HepG2 (cell line): ENCODE data around the gene ECHS1. TPM values are rescaled to one million over a fixed set of nuclear protein-coding genes. Genes with fewer than 3 reads are reported as not detected.
A peak's percentile ranks its signal among the peaks of the same experiment; 100 is the strongest.

Experiments used
- AHR ChIP-seq: IDR thresholded peaks from 2 replicates; pipeline ENCODE4 v1.6.1; 2018; ENCODE audit warnings: missing genetic modification reagents, missing compliant biosample characterization
- AKAP8 ChIP-seq: sonication (generic); formaldehyde crosslinking; IDR thresholded peaks from 2 replicates; pipeline ENCODE4 v1.5.1; 2020; ENCODE audit warnings: mild to moderate bottlenecking, missing genetic modification reagents
- DMTF1 ChIP-seq: sonication (generic); formaldehyde crosslinking; IDR thresholded peaks from 2 replicates; pipeline ENCODE4 v1.4.0; 2020; ENCODE audit warnings: mild to moderate bottlenecking, missing genetic modification reagents
- ISL2 ChIP-seq: sonication (generic); formaldehyde crosslinking; IDR thresholded peaks from 2 replicates; pipeline ENCODE4 v1.5.0; 2020; ENCODE audit warnings: missing genetic modification reagents
- PITX1 ChIP-seq: sonication (generic); formaldehyde crosslinking; IDR thresholded peaks from 2 replicates; pipeline ENCODE4 v1.5.1; 2020; ENCODE audit warnings: mild to moderate bottlenecking, missing genetic modification reagents
- POLR2A ChIP-seq, 2 experiments: IDR thresholded peaks; 2 replicates each; pipeline ENCODE4 v1.6.1; 2011; ENCODE audit warnings: low read depth in 2 of 2, low read length in 2 of 2, mild to moderate bottlenecking in 1 of 2, moderate library complexity in 1 of 2; ENCODE audit not compliant: insufficient read depth in 1 of 2
- RBFOX2 ChIP-seq: fragments of 200-400 bp; formaldehyde crosslinking; IDR thresholded peaks from 2 replicates; pipeline ENCODE4 v1.6.1; 2017; ENCODE audit warnings: low read depth, mild to moderate bottlenecking, low read length
- RBM22 ChIP-seq: fragments of 200-400 bp; formaldehyde crosslinking; optimal IDR thresholded peaks from 2 replicates; pipeline ENCODE3; 2017; ENCODE audit warnings: mild to moderate bottlenecking, low read length, moderate library complexity
- RXRB ChIP-seq: IDR thresholded peaks from 2 replicates; pipeline ENCODE4 v1.6.1; 2016; ENCODE audit warnings: borderline replicate concordance, missing genetic modification reagents, missing compliant biosample characterization
- SRSF4 ChIP-seq: fragments of 200-400 bp; formaldehyde crosslinking; IDR thresholded peaks from one replicate; pipeline ENCODE4 v1.6.1; 2018; ENCODE audit warnings: mild to moderate bottlenecking, low read depth, low read length, moderate library complexity; ENCODE audit not compliant: poor library complexity, severe bottlenecking
- STAT5B ChIP-seq: sonication (generic); formaldehyde crosslinking; IDR thresholded peaks from 2 replicates; pipeline ENCODE4 v1.4.0; 2020; ENCODE audit warnings: missing genetic modification reagents
- ZBTB33 ChIP-seq: sonication (generic); formaldehyde crosslinking; IDR thresholded peaks from 2 replicates; pipeline ENCODE4 v1.4.0; 2020; ENCODE audit warnings: missing genetic modification reagents
- ZNF432 ChIP-seq: sonication (generic); formaldehyde crosslinking; IDR thresholded peaks from 2 replicates; pipeline ENCODE4 v1.5.0; 2020; ENCODE audit warnings: missing genetic modification reagents, mild to moderate bottlenecking, borderline replicate concordance
- ZNF644 ChIP-seq: IDR thresholded peaks from 2 replicates; pipeline ENCODE4 v1.6.1; 2016; ENCODE audit warnings: low read depth
- polyA plus RNA-seq, 8 experiments: library from polyadenylated mRNA; depleted of rRNA in 3 of 8; stranded (reverse) in 7 of 8; unstranded in 1 of 8; fragments of >200 nt; fragmentation: Illumina TruSeq in 4 of 8; extraction: Trizol in 4 of 8; gene quantifications; 2 replicates each; pipeline versions ENCODE4 v1.2.1 to v1.2.3, GENCODE V29; 2011 to 2016; ENCODE audit warnings: low read depth in 4 of 8, missing spikeins in 1 of 8, mixed read lengths in 1 of 8; ENCODE audit not compliant: insufficient read depth in 1 of 8
- total RNA-seq, 5 experiments: library from RNA; depleted of rRNA; stranded (reverse); fragments of >200 nt; fragmentation: Illumina TruSeq; extraction: Trizol; gene quantifications; 2 replicates each; pipeline ENCODE4 v1.2.3, GENCODE V29; 2016; ENCODE audit warnings: low read depth in 1 of 5
- TF ChIP-seq, protein P1 (sequence below): sonication (generic); formaldehyde crosslinking; IDR thresholded peaks from 2 replicates; pipeline ENCODE4 v1.4.0; 2020; ENCODE audit warnings: mild to moderate bottlenecking, missing genetic modification reagents, borderline replicate concordance

ECHS1 gene
- total and polyA plus RNA-seq, 2 of the 13 experiments (the other 11 are each of a cell fraction or from before 2014, with no cell fraction given), result 32.7 to 195 TPM

DNA sequence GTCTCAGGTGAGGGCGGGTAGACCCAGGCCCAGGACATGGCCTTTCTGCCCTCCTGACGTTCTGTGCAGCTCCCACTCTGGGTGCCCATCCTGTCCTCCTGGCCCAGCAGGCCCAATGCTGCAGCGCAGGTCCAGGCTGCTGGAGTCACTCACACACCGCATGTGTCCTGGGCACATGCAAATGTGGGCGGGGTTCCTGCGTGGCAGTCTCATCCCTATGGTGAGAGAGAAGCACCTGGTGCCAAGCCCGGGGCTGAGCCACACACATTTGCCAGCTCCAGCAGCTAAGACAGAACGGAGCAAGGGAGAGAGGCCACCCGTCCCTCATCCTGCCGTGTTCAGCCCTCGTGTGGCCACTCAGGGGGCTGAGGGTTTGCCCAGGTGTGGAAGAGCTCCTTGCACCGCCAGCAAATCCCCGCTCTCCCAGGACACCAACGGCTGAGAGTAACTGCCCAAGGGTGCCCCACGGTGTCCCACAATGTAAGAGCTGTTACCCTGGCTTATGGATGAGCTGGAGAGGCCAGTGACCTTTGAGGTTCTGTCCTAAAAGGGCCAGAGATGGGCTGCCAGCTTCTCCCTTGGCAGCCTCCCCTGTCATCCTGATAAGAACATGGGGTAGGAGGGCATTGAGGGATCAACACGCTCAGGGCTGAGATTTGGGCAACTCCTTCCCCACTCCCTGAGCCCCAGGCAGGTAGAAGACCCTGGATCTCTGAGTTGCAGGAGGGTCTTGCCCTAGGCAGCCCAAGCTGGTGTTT is 19.8 kb downstream of the ECHS1 start (continued):
- TF ChIP-seq AHR (CRISPR knock-in tag), result no peak
- peak; percentile 66 for TF ChIP-seq RBFOX2
- no peak for TF ChIP-seq STAT5B (CRISPR knock-in tag)
- no peak for TF ChIP-seq DMTF1 (CRISPR knock-in tag)
- TF ChIP-seq ZBTB33 (CRISPR knock-in tag), result 0 out of 2 replicates have a peak, but pooled peaks have one; percentile 11
- TF ChIP-seq RXRB (CRISPR knock-in tag), result no peak
- TF ChIP-seq ZNF432 (CRISPR knock-in tag), result no peak
- TF ChIP-seq, protein P1, sequence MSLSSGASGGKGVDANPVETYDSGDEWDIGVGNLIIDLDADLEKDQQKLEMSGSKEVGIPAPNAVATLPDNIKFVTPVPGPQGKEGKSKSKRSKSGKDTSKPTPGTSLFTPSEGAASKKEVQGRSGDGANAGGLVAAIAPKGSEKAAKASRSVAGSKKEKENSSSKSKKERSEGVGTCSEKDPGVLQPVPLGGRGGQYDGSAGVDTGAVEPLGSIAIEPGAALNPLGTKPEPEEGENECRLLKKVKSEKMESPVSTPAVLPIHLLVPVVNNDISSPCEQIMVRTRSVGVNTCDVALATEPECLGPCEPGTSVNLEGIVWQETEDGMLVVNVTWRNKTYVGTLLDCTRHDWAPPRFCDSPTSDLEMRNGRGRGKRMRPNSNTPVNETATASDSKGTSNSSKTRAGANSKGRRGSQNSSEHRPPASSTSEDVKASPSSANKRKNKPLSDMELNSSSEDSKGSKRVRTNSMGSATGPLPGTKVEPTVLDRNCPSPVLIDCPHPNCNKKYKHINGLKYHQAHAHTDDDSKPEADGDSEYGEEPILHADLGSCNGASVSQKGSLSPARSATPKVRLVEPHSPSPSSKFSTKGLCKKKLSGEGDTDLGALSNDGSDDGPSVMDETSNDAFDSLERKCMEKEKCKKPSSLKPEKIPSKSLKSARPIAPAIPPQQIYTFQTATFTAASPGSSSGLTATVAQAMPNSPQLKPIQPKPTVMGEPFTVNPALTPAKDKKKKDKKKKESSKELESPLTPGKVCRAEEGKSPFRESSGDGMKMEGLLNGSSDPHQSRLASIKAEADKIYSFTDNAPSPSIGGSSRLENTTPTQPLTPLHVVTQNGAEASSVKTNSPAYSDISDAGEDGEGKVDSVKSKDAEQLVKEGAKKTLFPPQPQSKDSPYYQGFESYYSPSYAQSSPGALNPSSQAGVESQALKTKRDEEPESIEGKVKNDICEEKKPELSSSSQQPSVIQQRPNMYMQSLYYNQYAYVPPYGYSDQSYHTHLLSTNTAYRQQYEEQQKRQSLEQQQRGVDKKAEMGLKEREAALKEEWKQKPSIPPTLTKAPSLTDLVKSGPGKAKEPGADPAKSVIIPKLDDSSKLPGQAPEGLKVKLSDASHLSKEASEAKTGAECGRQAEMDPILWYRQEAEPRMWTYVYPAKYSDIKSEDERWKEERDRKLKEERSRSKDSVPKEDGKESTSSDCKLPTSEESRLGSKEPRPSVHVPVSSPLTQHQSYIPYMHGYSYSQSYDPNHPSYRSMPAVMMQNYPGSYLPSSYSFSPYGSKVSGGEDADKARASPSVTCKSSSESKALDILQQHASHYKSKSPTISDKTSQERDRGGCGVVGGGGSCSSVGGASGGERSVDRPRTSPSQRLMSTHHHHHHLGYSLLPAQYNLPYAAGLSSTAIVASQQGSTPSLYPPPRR, result no peak
- TF ChIP-seq SRSF4, result peak; percentile 66
- no peak for TF ChIP-seq ISL2 (CRISPR knock-in tag)
- peak; percentile 26 for TF ChIP-seq RBM22
- TF ChIP-seq POLR2A (IDR thresholded peaks at IDR 0.05; ENCODE audit: insufficient read depth in 1 of 2, low read depth in 2 of 2, low read length in 2 of 2), result peak in 1 of 2 experiments; percentile 36; a peak in 1 of 4 replicates
- no peak for TF ChIP-seq PITX1 (CRISPR knock-in tag)
- TF ChIP-seq AKAP8 (CRISPR knock-in tag), result peak; percentile 96
- no peak for TF ChIP-seq ZNF644 (CRISPR knock-in tag)
